Gastrocnemius medialis (tissue), 4 donors: ENCODE results near the gene PTH2.

Experiments used
- POLR2A ChIP-seq, 2 donors: fragments of 450-650 bp; IDR thresholded peaks; one replicate each; pipeline ENCODE4 v1.6.1; 2017; ENCODE audit warnings: antibody characterized with exemption in 2 of 2, mild to moderate bottlenecking in 2 of 2, moderate library complexity in 2 of 2
- TF ChIP-seq, protein P1 (sequence below), 5 experiments: fragments of 450-650 bp in 3 of 5; fragments of 200-600 bp in 2 of 5; sonication (generic) in 2 of 5; IDR thresholded peaks in 4 of 5; conservative IDR thresholded peaks in 1 of 5; 1 replicate in 4 of 5; 2 replicates in 1 of 5; pipeline ENCODE4 v1.5.1; 2016 to 2019; ENCODE audit warnings: antibody characterized with exemption in 5 of 5, mild to moderate bottlenecking in 3 of 5, moderate library complexity in 3 of 5

DNA sequence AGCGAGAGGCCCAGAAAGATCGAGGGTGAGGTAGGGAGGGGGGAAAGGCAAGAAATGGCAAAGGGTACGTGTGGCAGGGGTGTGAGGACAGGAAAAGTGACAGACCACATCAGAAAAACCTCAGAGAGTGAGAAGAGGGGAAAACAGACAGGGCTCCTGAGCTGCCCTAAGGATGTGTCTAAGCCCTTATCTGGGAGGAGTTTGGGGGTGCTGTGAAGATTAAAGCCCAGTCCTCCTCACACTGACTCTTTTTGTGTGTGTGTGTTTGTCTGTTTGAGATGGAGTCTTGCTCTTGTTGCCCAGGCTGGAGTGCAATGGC is 703 bp upstream of the PTH2 start:
- TF ChIP-seq, protein P1, sequence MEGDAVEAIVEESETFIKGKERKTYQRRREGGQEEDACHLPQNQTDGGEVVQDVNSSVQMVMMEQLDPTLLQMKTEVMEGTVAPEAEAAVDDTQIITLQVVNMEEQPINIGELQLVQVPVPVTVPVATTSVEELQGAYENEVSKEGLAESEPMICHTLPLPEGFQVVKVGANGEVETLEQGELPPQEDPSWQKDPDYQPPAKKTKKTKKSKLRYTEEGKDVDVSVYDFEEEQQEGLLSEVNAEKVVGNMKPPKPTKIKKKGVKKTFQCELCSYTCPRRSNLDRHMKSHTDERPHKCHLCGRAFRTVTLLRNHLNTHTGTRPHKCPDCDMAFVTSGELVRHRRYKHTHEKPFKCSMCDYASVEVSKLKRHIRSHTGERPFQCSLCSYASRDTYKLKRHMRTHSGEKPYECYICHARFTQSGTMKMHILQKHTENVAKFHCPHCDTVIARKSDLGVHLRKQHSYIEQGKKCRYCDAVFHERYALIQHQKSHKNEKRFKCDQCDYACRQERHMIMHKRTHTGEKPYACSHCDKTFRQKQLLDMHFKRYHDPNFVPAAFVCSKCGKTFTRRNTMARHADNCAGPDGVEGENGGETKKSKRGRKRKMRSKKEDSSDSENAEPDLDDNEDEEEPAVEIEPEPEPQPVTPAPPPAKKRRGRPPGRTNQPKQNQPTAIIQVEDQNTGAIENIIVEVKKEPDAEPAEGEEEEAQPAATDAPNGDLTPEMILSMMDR (IDR thresholded peaks at IDR 0.05 in 4 of 5, conservative IDR thresholded peaks at IDR 0.05 in 1 of 5) = no peak
- TF ChIP-seq POLR2A (IDR thresholded peaks at IDR 0.05) = no peak
